ENCODE results near the gene GGTLC2. TPM values are rescaled to one million over a fixed set of nuclear protein-coding genes. Genes with fewer than 3 reads are reported as not detected.

The GGTLC2 gene
- total RNA-seq, 4 donors from 2014 or later = not detected

DNA sequence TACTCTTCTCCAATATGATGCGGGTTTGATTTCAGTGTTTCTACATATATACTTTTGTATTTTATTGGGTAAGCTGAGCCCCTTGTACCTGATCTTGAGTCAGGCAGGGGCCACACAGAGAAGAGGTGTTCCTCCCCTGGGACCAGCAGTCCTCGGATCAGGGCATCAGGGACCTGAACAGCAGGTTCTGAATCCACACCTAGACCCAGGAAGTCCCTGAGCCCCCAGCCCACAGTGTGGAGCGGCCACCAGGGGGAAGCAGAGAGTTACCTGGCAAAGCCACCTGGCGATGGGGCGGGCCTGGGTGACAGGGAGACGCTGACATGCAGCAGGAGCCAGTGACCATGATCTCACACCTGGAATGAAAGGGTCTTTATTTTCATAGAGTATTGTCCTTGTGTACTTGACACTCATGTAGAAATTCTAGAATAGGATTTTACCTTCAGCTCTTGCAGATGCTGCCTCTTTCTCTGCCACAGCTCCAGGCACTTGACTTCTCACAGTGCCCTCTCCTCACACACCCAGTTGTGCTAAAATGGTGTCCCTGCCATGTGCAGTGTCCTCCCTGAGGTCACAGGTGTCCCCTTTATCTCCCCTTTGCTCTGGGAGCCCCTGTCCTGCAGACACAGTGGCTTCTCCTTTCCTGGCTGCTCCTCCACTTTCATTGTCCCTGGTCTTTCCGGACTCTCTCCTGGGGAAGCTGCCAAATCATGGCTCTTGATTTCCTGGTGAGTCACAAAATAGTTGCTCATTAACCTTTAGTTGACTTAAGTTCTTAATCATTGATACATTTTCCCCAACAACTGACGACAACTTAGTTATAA is 48.5 kb downstream of the GGTLC2 start:
- Histone ChIP-seq H3K9me3 (no peaks in the 10 kb centered on the region), H3K27ac (no peak overlapping the region), H3K27me3 (no peaks in the 10 kb centered on the region), H3K36me3 (no peaks in the 10 kb centered on the region), H3K4me3 (no peak overlapping the region), H3K4me1 (no peaks in the 10 kb centered on the region)
- DNase-seq (no peak), ATAC-seq (no peak)
- TF ChIP-seq POLR2A (IDR thresholded peaks at IDR 0.05) (no peak), CTCF (IDR thresholded peaks at IDR 0.05 in 4 of 5, conservative IDR thresholded peaks at IDR 0.05 in 1 of 5) (no peak)
- in situ Hi-C loops (cut with MboI; ENCODE audit: low sequenced_read_pairs in 4 of 4) = loop anchor here in 2 of 4 donors (10.0 to 25.0 kb wide), 2 partner anchors 62 to 231 kb away; no protein-coding TSS in a partner anchor
- intact Hi-C loops (cut with DNase I; ENCODE audit: low total_unique reads) = no loop called here

- Histone ChIP-seq H3K9me3 (no peaks in the 10 kb centered on the region), H3K36me3 (no peaks in the 10 kb centered on the region), H3K27ac (no peak overlapping the region), H3K4me3 (no peak overlapping the region), H3K27me3 (no peaks in the 10 kb centered on the region), H3K4me1 (no peaks in the 10 kb centered on the region)
- in situ Hi-C loops (cut with MboI; ENCODE audit: low sequenced_read_pairs in 4 of 4) = loop anchor here in 2 of 4 donors (10.0 to 25.0 kb wide), 2 partner anchors 61 to 231 kb away; no protein-coding TSS in a partner anchor
- ATAC-seq (no peak), DNase-seq (no peak)
- TF ChIP-seq POLR2A (IDR thresholded peaks at IDR 0.05) (no peak), CTCF (IDR thresholded peaks at IDR 0.05 in 4 of 5, conservative IDR thresholded peaks at IDR 0.05 in 1 of 5) (no peak)
- intact Hi-C loops (cut with DNase I; ENCODE audit: low total_unique reads) = no loop called here
Measured at GRCh38 chr22:22693531-22693884, 49.1 kb downstream of the GGTLC2 start.

DNA sequence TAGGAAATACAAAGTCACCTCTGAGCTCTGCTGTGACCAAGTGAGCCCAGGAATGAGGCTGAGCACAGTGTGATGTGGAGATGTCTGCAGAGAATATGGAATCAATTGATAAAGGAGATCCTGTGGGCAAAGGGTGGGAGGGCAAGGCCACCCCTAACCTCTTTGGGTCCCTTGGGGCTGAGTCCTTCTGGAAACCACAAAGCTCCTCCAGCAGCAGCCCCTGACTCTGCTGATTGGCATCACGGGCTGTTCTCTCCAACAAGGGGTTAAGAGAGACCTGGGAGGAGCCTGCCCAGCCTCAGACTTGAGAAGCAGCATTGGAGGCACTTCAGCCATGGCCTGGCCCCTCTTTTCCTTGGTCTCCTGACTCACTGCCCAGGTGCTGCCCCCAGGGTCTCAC is 49.7 kb downstream of the GGTLC2 start:
- Histone ChIP-seq H3K4me1 (no peaks in the 10 kb centered on the region), H3K36me3 (no peaks in the 10 kb centered on the region), H3K27ac (no peak overlapping the region), H3K4me3 (no peak overlapping the region), H3K9me3 (no peaks in the 10 kb centered on the region), H3K27me3 (no peaks in the 10 kb centered on the region)
- in situ Hi-C loops (cut with MboI; ENCODE audit: low sequenced_read_pairs in 4 of 4) (loop anchor here in 2 of 4 donors (10.0 to 25.0 kb wide), 2 partner anchors 61 to 232 kb away; no protein-coding TSS in a partner anchor), intact Hi-C loops (cut with DNase I; ENCODE audit: low total_unique reads) (no loop called here)
- TF ChIP-seq CTCF (IDR thresholded peaks at IDR 0.05 in 4 of 5, conservative IDR thresholded peaks at IDR 0.05 in 1 of 5) = no peak
- no peak for TF ChIP-seq POLR2A (IDR thresholded peaks at IDR 0.05)
- no peak for ATAC-seq
- no peak for DNase-seq

DNA sequence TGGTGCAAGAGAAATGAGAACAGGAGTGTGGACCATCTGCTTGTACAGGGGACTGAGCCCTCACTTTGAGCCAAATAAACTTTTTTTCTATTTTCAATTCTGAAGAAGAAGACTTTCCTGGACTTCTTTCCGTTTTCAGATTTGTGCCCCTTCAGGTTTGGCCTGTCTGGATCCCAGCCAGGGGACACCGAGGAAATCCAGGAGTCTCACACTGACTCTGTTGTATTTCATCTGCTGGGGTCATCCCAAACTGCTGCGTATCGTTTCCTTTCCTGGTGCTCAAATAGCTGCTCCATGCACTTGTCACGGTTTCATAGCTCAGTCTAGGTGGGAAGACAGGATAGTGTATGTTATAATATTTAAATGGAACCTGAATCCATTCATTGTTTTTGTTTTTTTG is 51.7 kb downstream of the GGTLC2 start:
- TF ChIP-seq CTCF (IDR thresholded peaks at IDR 0.05 in 4 of 5, conservative IDR thresholded peaks at IDR 0.05 in 1 of 5) (no peak), POLR2A (IDR thresholded peaks at IDR 0.05) (no peak)
- H3K4me1 ChIP-seq = no peaks in the 10 kb centered on the region
- intact Hi-C loops (cut with DNase I; ENCODE audit: low total_unique reads) (no loop called here), in situ Hi-C loops (cut with MboI; ENCODE audit: low sequenced_read_pairs in 4 of 4) (loop anchor here in 2 of 4 donors (10.0 to 25.0 kb wide), 2 partner anchors 59 to 234 kb away; no protein-coding TSS in a partner anchor)
- ATAC-seq (no peak), DNase-seq (no peak)
- no peaks in the 10 kb centered on the region for H3K9me3 ChIP-seq
- no peaks in the 10 kb centered on the region for H3K27me3 ChIP-seq
- H3K27ac ChIP-seq = no peak overlapping the region
- no peak overlapping the region for H3K4me3 ChIP-seq
- no peaks in the 10 kb centered on the region for H3K36me3 ChIP-seq

Other genes with a start within 250 kb of the GGTLC2 start
- gene ZNF280B, start 135.9 kb upstream of the GGTLC2 start, total RNA-seq = under 1 TPM; 0.10 to 0.78 (median 0.29) TPM
- gene ZNF280A, start 124.3 kb upstream of the GGTLC2 start, total RNA-seq = not detected
- not detected for gene PRAME, start 85.3 kb upstream of the GGTLC2 start, total RNA-seq
- under 1 TPM in 1 of 4 donors, not detected in 3; 0.49 TPM for gene IGLL5, start 243.2 kb downstream of the GGTLC2 start, total RNA-seq